LNCaP clone FGC (cell line): ENCODE measurements around the gene NEK7.
"Not testable (repeated sequence)": the region's sequence is repeated elsewhere in the genome, so short reads cannot be mapped to it uniquely, and the experiment has no call there.

ENCODE experiments used
- DNase-seq: peaks from one replicate; pipeline ENCODE4 v3.0.0-alpha.2; 2011; ENCODE audit warnings: low read depth
- H3K4me3 ChIP-seq: 2 replicates; pipeline ENCODE4 v1.5.1; 2011; ENCODE audit warnings: mild to moderate bottlenecking, low read depth, low read length, control low read depth
- CTCF ChIP-seq: IDR thresholded peaks from 2 replicates; pipeline ENCODE4 v1.5.1; 2012; ENCODE audit warnings: mild to moderate bottlenecking; ENCODE audit not compliant: control insufficient read depth, insufficient read depth; ENCODE audit errors: extremely low read depth

The NEK7 gene

DNA sequence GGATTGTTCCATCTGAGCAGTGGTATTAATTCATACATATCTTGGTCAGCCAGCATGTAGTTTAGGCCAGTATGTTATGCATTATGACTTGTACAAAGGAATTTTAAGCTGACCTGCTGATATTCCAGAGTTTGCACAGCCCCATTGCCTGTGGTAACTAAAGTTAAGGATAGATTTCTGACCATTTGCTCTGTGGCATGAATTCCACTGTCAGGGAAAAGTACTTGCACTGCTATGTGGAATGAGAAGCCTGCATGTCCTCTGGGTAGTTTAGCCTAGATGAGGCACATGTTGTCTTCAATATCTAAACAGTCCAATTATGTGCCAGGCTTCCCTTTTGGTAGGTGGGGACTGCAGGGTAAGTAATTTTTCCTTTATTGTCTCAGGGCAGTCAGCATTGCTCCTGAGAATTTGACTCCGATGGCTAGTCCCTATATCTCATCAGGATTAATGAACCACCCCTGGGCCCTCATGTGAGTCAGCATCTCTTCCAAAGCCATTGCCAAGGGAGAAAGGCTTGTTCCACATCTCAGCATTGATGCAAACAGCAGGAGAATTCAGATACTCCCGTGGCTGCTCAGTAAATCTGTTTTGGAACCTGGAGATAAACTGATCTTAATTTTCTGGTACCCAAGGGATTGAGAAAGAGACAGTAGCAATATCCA, 30.2 kb downstream of the NEK7 start:
- H3K4me3 ChIP-seq: no peak overlapping the region
- DNase-seq: no peak
- TF ChIP-seq CTCF: no peak

GRCh38 chr1:198187973-198188588, 31.3 kb downstream of the NEK7 start:
- H3K4me3 ChIP-seq: no peak overlapping the region
- TF ChIP-seq CTCF: no peak
- DNase-seq: no peak

GRCh38 chr1:198191117-198191516, 34.3 kb downstream of the NEK7 start:
- DNase-seq: no peak
- TF ChIP-seq CTCF: no peak

GRCh38 chr1:198193871-198194270, 37.1 kb downstream of the NEK7 start:
- not testable (repeated sequence) for H3K4me3 ChIP-seq, DNase-seq

More at GRCh38 chr1:198191117-198191516, 34.3 kb downstream of the NEK7 start:
- H3K4me3 ChIP-seq: no peak overlapping the region

DNA sequence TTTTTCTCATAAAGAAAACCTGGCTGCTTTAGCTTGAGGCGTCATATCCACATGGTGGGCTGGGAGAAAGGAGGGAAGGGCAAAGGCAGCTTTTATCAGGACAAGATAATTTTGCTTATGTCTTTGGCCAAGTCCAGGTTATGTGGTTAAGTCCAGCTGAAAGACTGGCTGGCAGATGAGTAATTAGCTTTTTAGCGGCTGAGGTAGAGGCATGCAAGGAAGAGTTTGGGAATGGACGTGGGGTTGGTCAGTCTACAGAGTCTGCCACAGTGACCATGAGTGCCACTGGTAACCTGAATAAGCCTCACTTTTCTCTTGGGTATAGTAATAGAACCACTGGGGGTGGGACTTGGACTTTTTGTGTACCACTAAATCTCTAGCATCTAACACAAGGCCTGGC, 39.8 kb downstream of the NEK7 start:
- no peak for TF ChIP-seq CTCF
- no peak for DNase-seq
- no peak overlapping the region for H3K4me3 ChIP-seq

- TF ChIP-seq CTCF: no peak
- no peak overlapping the region for H3K4me3 ChIP-seq
- DNase-seq: no peak
Measured at GRCh38 chr1:198197285-198197684, 40.5 kb downstream of the NEK7 start.

DNA sequence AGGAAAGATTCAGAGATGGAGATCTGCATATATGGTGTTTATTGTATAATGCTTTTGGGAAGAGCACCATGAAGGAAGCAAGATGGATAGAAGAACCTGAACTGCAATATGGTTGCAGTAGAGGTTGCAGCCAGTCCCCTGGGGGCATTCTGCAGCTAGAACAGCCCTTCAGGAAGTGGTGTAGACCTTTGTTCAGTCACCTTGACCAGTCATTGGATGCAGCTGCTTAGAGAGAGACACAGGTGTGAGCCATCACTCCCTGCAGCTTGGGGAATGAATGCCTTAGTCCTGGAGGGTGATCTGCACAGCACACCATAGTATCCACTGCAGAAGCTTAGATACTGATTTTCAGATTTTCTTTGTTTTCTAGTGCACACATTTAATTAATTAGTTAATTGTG, 42.3 kb downstream of the NEK7 start:
- no peak overlapping the region for H3K4me3 ChIP-seq
- no peak for DNase-seq
- TF ChIP-seq CTCF: no peak
